ENCODE results near the gene TSHZ2.

GRCh38 chr20:53186635-53187034 is 214.5 kb downstream of the TSHZ2 start:
- TF ChIP-seq CTCF (IDR thresholded peaks at IDR 0.05; ENCODE audit: poor library complexity) (no peak), EZH2 (IDR thresholded peaks at IDR 0.05; ENCODE audit: borderline replicate concordance) (no peak)
